Skeletal muscle cell (primary cell): Measurements from ENCODE around the gene PACRG.

ENCODE experiments used
- DNase-seq: peaks from one replicate; pipeline ENCODE4 v3.0.0-alpha.2; 2010; ENCODE audit warnings: low read depth
- H3K4me3 ChIP-seq: 2 replicates; pipeline ENCODE4 v1.5.1; 2011; ENCODE audit warnings: low read depth, mild to moderate bottlenecking, control low read depth, low read length, moderate library complexity

Gene PACRG

DNA sequence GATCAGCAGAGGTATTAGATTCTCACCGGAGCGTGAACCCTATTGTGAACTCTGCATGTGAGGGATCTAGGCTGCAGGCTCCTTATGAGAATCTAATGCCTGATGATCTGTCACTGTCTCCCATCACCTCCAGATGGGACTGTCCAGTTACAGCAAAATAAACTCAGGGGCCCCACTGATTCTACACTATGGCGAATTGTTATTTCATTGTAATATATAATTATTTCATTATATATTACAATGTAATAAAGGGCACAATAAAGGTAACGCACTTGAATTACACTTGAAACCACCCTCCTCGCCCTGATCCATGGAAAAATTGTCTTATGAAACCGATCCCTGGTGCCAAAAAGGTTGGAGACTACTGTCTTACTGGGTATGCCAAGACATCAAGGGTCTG is 18.8 kb upstream of the PACRG start:
- DNase-seq = no peak
- H3K4me3 ChIP-seq = no peak overlapping the region

DNA sequence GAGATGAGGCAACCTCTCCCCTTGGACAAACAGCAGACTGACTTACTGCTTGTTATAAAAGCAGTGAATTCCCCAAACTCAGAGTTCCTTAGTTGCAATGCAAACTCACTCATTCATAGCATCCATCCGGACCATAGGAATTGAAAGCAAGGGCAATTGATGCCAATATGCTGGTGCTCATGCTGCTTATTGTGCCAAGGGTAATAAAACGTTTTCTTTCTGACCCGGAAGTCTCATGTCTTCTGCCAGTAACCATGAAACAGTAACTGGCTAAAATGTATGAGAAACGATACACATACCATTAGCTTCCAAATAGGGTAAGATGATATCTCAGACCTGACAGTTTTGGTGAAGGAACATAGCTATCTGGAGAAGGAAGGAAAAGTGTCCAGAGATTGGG is 18.3 kb upstream of the PACRG start:
- H3K4me3 ChIP-seq = no peak overlapping the region
- DNase-seq = no peak

DNA sequence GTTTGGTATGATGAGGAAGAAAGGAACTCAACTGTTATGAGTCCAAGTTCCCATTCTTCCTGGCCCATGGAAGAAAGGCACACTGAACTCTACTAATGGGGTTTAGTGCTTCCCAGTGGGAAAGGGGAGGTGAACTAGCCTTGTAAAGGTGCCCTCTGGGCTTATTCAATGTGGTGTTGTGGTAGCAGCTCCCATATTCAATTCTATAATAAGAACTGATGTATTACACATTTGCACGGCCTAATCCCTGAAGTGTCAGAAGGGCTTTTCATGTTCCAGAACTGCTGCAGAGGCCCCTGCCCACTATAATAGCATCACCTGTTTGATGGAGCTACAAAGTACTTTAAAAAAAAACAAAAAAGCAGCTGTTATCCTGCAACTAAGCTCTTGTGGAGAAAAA is 17.4 kb upstream of the PACRG start:
- no peak for DNase-seq
- no peak overlapping the region for H3K4me3 ChIP-seq

DNA sequence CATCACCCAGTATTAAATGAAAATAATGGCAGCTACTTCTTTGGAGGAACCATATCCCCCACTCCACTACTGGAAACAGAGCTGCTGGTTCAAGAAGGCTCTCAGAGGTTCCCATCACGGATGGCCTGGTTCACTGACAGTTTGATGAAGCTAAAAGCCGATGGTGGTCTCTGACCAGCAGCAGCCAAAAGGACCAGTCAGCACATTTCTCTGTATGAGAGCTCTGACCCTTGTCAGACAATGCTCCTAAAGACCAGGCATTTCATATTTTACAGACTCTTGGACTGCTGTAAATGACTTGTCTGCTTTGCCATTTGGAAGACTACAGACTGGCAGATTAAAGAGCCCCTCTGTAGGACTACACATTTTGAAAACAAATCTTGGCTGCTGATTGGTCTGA is 16.8 kb upstream of the PACRG start:
- H3K4me3 ChIP-seq = no peak overlapping the region
- no peak for DNase-seq

DNA sequence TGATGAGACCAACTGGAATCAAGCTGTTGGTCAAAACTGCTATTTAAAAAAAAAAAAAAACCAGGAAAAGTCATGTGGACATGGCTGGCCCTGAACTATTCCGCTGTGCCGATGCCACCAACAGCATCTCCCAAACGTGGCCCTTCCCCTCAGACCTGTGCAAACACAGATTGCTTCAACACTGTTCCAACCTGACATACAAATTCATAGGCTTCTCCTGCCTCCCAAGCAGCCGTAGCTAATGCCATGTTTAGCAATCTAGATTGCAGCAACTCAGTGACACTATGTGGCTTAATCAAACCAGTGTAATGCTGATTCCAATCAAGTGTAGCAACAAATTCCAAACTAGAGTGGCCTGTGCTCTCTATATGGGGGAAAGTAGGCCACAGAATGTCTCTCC is 16.4 kb upstream of the PACRG start:
- no peak for DNase-seq
- H3K4me3 ChIP-seq = no peak overlapping the region

DNA sequence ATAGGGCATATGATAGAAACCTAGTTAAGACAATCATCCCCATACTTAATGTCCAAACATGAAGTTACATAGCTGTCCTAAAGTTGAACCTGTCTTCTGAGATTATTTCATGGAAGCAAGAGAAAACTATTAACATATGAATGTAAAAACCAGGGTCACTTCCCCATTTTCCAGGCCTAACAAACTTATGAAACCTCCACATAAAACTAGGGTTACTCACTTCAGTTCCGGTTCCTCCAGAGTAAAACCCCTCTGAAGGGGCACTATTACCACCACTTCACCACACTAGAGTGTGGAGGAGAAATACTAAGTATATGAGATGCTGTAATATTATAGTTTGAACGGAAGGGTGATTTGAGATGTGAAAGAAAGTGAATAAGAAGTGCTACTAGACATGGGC is 15.1 kb upstream of the PACRG start:
- H3K4me3 ChIP-seq = no peak overlapping the region
- no peak for DNase-seq

DNA sequence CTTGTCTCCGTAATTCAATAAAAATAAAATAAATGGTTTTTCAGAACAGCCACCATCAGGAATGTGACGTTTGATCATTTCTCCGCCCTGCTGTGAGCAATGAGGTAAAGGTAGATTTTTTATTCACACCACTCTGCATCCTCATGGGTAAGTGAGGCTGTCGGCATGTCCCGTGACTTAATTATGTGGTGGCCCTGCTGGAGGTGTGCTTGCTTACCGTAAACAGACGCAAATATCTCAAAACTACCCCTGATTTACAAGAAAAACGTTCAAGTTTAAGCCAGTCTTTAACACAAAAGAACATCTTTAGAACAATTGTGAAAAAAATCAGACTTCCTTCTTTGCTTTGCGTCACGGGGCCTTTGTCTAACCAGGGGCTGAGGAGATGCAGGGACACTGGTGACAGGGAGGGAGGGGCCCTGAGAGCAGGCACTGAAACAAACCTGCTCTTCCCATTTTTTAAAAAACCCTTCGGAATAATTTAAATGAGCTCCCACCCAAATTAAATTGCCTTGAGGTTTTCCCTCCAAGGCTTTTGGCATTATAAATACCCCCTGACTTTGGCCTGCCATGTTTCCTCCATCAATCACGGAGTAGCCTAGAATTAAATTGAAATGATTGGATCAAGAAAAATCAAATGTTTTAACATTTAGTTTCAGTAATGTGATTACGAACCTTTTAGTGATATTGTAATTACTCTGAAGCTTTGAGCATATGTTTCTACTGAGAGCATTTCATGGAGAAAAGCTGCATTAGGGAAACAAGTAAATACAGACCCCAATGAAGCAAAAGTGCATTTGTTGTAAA is 13.6 kb upstream of the PACRG start:
- no peak overlapping the region for H3K4me3 ChIP-seq
- DNase-seq = no peak

DNA sequence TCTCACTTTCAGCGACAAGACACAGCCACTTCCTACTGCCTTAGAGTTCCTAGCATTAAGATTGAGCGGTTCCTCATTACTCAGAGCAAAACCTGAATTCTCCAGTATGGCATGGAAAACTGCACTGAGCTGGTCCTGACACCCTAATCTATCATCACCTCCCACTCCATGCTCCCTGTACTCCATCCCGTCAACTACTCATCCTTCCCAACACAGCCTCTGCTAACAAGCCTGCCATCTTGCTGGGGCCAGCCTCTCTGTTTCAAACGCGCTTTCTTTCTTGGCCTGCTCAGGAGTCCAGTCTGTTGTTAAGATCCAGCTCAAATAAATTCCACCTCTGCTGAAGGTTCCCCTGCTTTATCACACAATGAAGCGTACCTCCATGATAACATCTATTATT is 12.2 kb upstream of the PACRG start:
- no peak for DNase-seq
- no peak overlapping the region for H3K4me3 ChIP-seq

DNA sequence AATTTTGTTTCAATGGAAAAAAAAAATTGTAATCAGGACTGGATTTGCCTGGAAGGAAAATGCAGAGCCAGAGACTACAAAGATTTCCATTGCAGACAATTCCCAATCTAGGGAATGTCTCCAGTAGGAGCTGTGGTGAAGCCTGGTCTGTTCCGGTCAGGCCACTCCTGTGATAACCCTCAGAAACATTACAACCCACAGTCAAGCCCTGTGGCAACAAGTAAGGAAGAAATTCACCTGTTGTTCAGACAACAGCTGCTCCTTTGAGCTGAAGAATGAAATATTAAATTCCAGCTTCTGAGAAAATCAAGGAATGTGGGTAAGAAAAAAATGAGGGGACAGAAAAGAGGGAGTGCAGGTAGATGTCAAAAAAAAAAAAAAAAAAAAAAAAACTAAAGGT is 8.2 kb upstream of the PACRG start:
- H3K4me3 ChIP-seq = no peak overlapping the region
- no peak for DNase-seq

DNA sequence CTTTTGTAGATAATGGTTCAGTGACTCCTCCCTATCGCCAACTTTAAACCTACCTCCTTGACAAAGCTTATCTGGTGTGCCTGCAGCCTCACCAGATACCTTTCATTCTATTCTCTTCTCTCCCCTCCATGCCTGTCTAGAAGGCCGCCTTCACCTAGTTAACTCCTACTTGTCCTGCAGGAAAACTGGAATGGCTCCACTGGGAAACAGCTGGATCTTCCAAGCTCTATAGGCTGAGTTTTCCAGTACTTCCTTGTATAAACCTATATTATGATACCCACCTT is 6.4 kb upstream of the PACRG start:
- no peak for DNase-seq

DNA sequence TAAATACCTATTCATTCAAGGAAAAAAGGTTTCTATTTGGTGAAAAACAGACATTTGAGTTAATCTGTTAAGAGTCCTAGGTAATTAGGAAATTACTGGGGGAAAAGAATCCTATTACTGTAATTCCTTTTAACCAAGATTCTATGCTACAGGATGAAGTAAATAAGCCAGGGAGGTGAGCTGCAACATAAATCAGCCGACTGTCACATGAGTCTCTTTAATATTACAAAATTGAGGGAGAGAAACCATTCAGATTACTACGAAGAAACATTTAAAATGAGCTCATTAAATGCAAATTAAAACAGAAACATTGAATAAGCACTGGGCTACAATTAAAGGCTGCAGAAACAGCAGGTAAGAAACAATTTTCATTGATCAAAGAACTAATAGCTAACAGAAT is 5.5 kb upstream of the PACRG start:
- H3K4me3 ChIP-seq = no peak overlapping the region
- no peak for DNase-seq

More for the DNA sequence above, 6.4 kb upstream of the PACRG start:
- H3K4me3 ChIP-seq = no peak overlapping the region

DNA sequence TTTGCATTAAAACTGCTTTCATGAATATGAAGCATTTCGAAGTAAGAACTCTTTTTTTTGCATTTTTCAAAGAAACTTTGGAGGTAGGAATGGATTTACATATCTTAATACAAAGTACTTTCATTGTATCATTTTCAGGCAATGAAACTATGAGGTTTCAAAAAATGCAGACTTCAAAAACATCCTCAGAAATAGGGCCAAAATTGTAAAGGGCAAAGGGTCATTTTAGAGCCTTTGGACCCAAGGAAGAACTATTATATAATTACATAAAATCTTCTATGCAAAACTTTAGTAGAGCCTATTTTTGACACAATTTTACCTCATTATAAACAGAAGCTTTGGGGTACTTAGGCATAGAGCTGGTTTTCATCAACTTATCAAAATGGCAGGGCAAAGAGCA is 5.1 kb upstream of the PACRG start:
- no peak for DNase-seq

DNA sequence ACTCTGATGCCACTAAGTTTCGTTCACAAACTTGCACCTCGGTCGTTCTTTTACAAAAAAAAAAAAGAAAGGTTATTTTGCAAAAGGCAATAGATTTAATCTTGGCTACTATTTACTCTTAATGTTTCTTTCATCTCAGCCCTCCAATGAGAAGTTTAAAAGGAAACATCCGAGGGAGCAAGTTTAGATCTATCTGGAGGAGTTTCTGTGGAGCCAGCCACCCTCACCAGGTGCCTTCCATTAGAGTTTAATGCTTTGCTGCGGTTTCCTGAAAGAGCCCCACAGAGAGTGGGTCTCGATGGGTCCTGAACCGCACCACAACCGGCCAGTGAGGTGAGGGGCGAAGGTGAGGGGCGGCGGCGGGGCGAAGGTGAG is 840 bp upstream of the PACRG start:
- H3K4me3 ChIP-seq = peak overlapping the region; percentile 88
- DNase-seq = no peak

More for the DNA sequence above, 5.1 kb upstream of the PACRG start:
- no peak overlapping the region for H3K4me3 ChIP-seq

DNA sequence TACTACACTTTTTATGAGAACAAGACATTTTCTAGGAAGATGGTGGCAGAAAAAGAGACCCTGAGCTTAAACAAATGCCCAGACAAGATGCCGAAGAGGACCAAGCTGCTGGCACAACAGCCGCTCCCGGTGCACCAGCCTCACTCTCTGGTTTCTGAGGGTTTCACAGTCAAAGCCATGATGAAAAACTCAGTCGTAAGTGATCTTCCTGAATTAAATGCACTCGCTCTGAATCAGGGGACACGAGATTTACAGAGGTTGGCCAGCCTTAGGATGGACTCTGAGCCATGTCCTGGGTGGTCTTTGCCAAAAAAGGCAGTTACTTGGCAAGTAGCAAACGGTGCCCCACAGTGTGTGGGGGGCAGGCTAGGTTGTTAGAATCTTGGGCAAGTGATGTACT is 423 bp downstream of the PACRG start:
- peak overlapping the region; percentile 88 for H3K4me3 ChIP-seq
- no peak for DNase-seq

DNA sequence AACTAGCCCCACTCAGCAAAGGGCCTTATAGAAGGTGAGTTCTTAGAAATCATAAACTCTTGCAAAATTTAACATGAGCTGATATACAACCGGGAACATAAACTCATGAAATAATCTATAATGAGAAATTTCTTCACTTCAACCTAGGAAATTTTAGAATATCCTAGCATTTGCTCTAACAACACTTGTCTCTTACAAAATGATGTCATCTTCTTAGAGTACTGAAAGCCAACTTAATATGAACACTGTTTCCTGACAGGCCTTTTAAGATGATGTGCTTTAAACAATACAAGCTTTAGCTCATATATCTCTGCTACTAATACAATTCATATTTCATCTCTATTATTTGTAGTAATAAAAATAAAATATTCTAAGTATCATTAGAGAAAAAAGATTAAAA is 932 bp downstream of the PACRG start:
- DNase-seq = no peak
- no peak overlapping the region for H3K4me3 ChIP-seq

DNA sequence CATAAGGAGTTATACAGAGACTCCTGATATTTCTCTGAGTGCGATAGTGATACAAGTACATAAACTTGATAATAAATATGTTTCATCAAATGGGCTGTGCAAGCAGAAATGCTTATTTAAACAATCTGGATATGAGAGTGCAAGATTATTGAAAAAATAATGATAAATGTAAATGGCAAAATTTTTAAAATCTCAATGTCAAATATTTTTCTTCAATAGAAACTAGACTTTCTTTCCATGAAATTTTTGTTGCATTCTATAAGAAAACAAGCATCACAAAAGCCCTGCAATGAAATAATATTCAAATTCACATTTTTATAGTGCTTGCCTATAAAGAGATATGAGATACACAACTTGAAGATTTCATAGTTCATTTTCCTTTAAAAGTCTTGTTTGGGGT is 2.7 kb downstream of the PACRG start:
- no peak overlapping the region for H3K4me3 ChIP-seq
- no peak for DNase-seq

DNA sequence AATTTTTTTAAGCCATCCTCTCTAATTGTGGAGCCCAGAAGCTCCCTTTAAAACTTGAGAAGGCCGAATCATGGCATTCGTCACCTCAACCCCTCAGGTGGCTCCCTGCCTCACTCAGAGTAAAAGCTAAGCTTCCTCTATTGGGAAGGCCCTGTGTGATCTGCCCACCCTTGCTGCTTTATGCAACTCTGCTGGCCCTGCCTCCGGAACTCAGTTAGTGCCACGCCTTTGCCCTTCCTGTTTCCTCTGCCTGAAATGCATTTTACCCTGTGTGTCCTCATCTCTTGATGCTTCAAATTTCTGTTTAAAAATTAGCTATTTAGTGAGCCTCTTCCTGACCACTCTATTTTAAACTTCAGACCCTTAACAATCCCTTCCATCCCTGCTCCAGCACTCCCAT is 5.7 kb downstream of the PACRG start:
- H3K4me3 ChIP-seq = no peak overlapping the region
- DNase-seq = no peak

DNA sequence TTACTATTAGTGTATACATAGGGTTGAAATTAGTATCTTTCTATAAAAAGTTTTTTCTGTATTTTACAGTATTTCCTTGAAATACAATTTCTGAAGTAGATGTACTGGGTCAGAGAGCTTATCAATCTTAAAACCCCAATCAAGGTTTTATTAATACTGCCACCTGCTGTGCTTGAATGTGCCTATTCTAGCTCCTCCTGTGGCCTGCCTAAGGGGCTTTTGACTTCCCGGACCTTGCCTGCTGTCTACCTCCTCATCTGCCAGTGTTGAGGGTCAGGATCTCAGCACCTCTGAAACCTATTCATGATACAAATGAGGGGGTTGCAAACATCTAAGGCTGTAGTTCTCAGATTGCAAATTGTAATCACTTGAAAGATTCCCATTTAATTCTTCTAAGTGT is 9.2 kb downstream of the PACRG start:
- no peak overlapping the region for H3K4me3 ChIP-seq
- no peak for DNase-seq

DNA sequence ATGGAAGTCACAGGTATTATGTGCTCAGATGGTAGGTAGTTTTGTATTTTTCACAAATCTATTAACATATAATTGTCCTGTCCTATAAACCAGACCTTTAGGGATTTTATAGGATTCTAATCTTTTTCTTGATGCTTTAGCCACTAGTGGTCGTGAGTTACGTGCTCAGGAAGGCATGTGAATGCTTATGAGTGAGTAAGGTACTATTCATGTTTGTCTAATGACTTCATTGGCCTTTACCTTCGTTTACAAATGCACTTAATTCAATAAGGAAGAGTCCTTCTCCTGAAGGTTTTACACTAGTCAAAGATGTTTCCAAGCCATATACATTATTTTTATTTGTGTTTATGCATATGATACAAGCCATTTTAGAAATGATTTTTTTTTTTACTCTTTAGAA is 23.0 kb downstream of the PACRG start:
- peak; percentile 39 for DNase-seq
- H3K4me3 ChIP-seq = no peak overlapping the region

DNA sequence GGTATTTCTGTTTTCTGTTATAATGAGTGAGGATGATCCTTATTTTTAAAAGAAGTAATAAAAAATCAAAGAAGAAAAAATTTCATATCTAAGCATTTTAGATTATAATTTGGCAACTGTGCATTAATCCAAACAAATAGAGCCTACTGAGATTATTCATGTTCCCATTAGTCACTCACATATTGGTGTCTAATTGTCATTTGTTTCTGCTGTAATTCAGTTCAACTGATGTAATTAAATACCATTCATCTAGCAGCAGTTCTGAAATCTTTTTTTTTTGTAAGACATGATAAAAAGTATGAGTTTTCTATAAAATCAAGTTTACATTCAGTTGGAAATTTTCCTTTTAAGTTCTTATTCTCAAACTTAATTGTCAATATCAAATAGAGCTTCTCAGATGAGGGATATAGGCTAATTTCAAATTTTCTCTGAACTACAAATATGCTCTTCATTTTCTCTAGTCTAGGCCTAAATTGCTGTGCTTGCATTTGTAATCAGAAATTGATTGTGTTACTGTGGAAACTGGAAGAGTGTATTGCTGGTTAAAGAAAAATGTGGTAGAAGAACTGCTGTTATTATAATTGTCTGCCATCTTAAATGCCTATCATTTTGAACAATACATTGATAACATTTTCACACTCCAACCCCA is 23.6 kb downstream of the PACRG start:
- H3K4me3 ChIP-seq = no peak overlapping the region
- no peak for DNase-seq

DNA sequence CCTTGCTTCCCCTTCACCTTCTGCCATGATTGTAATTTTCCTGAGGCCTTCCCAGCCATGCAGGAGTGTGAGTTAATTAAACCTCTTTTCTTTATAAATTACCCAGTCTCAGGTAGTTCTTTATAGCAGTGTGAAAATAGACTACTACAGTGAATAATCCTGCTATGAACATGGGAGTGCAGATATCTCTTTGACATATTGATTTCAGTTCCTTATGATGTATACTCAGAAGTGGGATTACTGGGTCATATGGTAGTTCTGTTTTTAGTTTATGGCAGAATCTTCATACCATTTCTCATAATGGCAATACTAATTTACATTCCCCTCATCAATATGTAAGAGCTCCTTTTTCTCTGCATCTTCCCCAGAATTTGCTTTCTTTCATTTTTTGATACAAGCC is 26.0 kb downstream of the PACRG start:
- no peak overlapping the region for H3K4me3 ChIP-seq
- DNase-seq = no peak

DNA sequence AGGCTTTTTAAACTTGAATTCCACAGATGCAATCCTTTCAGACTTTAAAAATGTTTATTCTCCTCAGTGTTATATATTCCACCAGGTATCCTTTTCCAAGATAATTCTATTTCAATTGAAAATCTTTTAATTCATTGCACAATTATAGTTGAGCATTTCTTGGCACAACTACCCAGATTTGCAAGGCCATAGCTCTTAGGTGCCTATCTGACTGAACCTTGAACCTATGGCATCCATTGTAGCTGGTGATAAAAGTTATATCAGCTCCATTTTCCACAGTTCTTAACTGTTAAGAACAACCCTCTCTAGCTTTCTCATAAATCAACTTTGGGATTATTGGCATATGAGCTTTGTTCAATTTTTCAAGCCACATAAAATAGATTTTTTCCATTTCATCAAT is 42.4 kb downstream of the PACRG start:
- H3K4me3 ChIP-seq = no peak overlapping the region
- DNase-seq = no peak
